HCT116 (cell line): ENCODE results near the gene MAP2K2. TPM values are rescaled to one million over a fixed set of nuclear protein-coding genes. Genes with fewer than 3 reads are reported as not detected.

Experiments
- ATAC-seq: fragments of 200-7000 bp; cut with Tn5 transposase; 2 replicates; pipeline ENCODE4 v1.9.1; 2020; ENCODE audit warnings: mild to moderate bottlenecking, moderate library complexity
- BruUV-seq: library from RNA; stranded (reverse); fragments of 400-500 nt; replicated peaks from 2 replicates; lab custom pipeline; 2021; lab: Mats Ljungman, UMichigan
- CTCF ChIA-PET: fragments of 300-600 bp; sonication (Branson Sonifier 250); formaldehyde crosslinking; loops from one replicate; lab custom pipeline; 2021; ENCODE audit warnings: antibody characterized with exemption; lab: Charles Lee
- POLR2A ChIA-PET: fragments of 300-600, 350-600 bp; sonication (Branson Sonifier 250); formaldehyde crosslinking; loops from one replicate; lab custom pipeline; 2021; ENCODE audit warnings: antibody characterized with exemption; lab: Charles Lee
- RAD21 ChIA-PET, 2 experiments: fragments of 300-600 bp; sonication (Branson Sonifier 250); formaldehyde crosslinking; loops; one replicate each; lab custom pipeline; 2023; ENCODE audit warnings: low total read pairs in 2 of 2; ENCODE audit not compliant: uncharacterized antibody in 2 of 2, unreplicated experiment in 2 of 2, low non-redundant PET in 1 of 2; lab: Charles Lee
- DNase-seq: peaks from one replicate; pipeline ENCODE4 v3.0.0-alpha.2; 2010; ENCODE audit warnings: low read depth, low spot score
- H2AFZ ChIP-seq: fragments of 200-600 bp; shearing (Covaris generic), sonication (generic); 2 replicates; pipeline ENCODE4 v1.6.1; 2017; ENCODE audit warnings: low read depth, mixed run types, mixed read lengths, antibody characterized with exemption, low read length; ENCODE audit not compliant: poor library complexity, severe bottlenecking
- H3K27ac ChIP-seq: 2 replicates; pipeline ENCODE4 v1.5.1; 2012; ENCODE audit warnings: low read depth, low read length
- H3K27me3 ChIP-seq: fragments of 200-600 bp; sonication (generic); 2 replicates; pipeline ENCODE4 v1.6.1; 2016; ENCODE audit warnings: mixed run types, low read length, mixed read lengths; ENCODE audit not compliant: insufficient read depth
- H3K36me3 ChIP-seq, 2 experiments: fragments of 200-500 bp in 1 of 2; fragments of 200-600 bp in 1 of 2; sonication (Bioruptor generic) in 1 of 2; sonication (generic) in 1 of 2; 2 replicates each; pipeline versions ENCODE4 v1.5.1 to v1.6.1; 2014 to 2016; ENCODE audit warnings: low read length in 2 of 2, inconsistent platforms in 1 of 2, mixed read lengths in 1 of 2, mixed run types in 1 of 2; ENCODE audit not compliant: insufficient read depth in 2 of 2, control insufficient read depth in 1 of 2
- H3K4me1 ChIP-seq, 2 experiments: fragments of 200-600 bp in 1 of 2; sonication (generic) in 1 of 2; 2 replicates each; pipeline versions ENCODE4 v1.5.1 to v1.6.1; 2012 to 2017; ENCODE audit warnings: low read length in 2 of 2, inconsistent platforms in 1 of 2, mild to moderate bottlenecking in 1 of 2, mixed read lengths in 1 of 2, mixed run types in 1 of 2, moderate library complexity in 1 of 2; ENCODE audit not compliant: insufficient read depth in 2 of 2, control insufficient read depth in 1 of 2
- H3K4me2 ChIP-seq: fragments of 200-600 bp; sonication (generic); 2 replicates; pipeline ENCODE4 v1.6.1; 2017; ENCODE audit warnings: mixed run types, low read length, mixed read lengths
- H3K4me3 ChIP-seq, 2 experiments: fragments of 200-600 bp in 1 of 2; sonication (generic) in 1 of 2; replicated peaks in 1 of 2; 2 replicates each; pipeline ENCODE4 v1.5.1; 2011 to 2016; ENCODE audit warnings: low read length in 2 of 2, control low read depth in 1 of 2, low read depth in 1 of 2, mild to moderate bottlenecking in 1 of 2, mixed read lengths in 1 of 2, mixed run types in 1 of 2
- H3K79me2 ChIP-seq: fragments of 200-600 bp; sonication (generic); 2 replicates; pipeline ENCODE4 v1.6.1; 2017; ENCODE audit warnings: mild to moderate bottlenecking, mixed run types, low read length, moderate library complexity, mixed read lengths; ENCODE audit not compliant: insufficient read depth
- H3K9ac ChIP-seq: fragments of 200-600 bp; sonication (generic); 2 replicates; pipeline ENCODE4 v1.6.1; 2016; ENCODE audit warnings: low read length, mixed read lengths
- H3K9me2 ChIP-seq: fragments of 200-600 bp; sonication (generic), shearing (Covaris generic); 2 replicates; pipeline ENCODE4 v1.6.1; 2017; ENCODE audit warnings: mixed run types, mild to moderate bottlenecking, moderate library complexity; ENCODE audit not compliant: insufficient read depth
- H3K9me3 ChIP-seq, 2 experiments: fragments of 200-500 bp in 1 of 2; fragments of 200-600 bp in 1 of 2; sonication (Bioruptor generic) in 1 of 2; sonication (generic) in 1 of 2; 2 replicates each; pipeline ENCODE4 v1.6.1; 2014 to 2017; ENCODE audit warnings: low read length in 2 of 2, mixed read lengths in 2 of 2, inconsistent platforms in 1 of 2, low read depth in 1 of 2, mild to moderate bottlenecking in 1 of 2, mixed run types in 1 of 2, moderate library complexity in 1 of 2; ENCODE audit not compliant: control insufficient read depth in 1 of 2, insufficient read depth in 1 of 2
- H4K20me1 ChIP-seq: fragments of 200-600 bp; sonication (generic), shearing (Covaris generic); 2 replicates; pipeline ENCODE4 v1.6.1; 2017; ENCODE audit warnings: mixed run types, mild to moderate bottlenecking, moderate library complexity; ENCODE audit not compliant: insufficient read depth
- CBX3 ChIP-seq: IDR thresholded peaks from 2 replicates; pipeline ENCODE4 v1.6.1; 2012; ENCODE audit warnings: low read depth
- CEBPB ChIP-seq: IDR thresholded peaks from 2 replicates; pipeline ENCODE4 v1.6.1; 2012; ENCODE audit warnings: low read depth
- CTCF ChIP-seq, 3 experiments: fragments of 200-600 bp in 1 of 3; sonication (generic) in 1 of 3; IDR thresholded peaks in 2 of 3; conservative IDR thresholded peaks in 1 of 3; 2 replicates each; pipeline ENCODE4 v1.5.1; 2012 to 2017; ENCODE audit warnings: low read depth in 2 of 3, low read length in 2 of 3, antibody characterized with exemption in 1 of 3, borderline replicate concordance in 1 of 3, control low read depth in 1 of 3, mild to moderate bottlenecking in 1 of 3, mixed read lengths in 1 of 3, mixed run types in 1 of 3, moderate library complexity in 1 of 3; ENCODE audit not compliant: insufficient read depth in 1 of 3
- EGR1 ChIP-seq: IDR thresholded peaks from 2 replicates; pipeline ENCODE4 v1.6.1; 2012; ENCODE audit warnings: low read depth
- ELF1 ChIP-seq: IDR thresholded peaks from 2 replicates; pipeline ENCODE4 v1.6.1; 2012; ENCODE audit warnings: low read depth, borderline replicate concordance
- EZH2 ChIP-seq: fragments of 200-600 bp; sonication (generic); IDR thresholded peaks from 2 replicates; pipeline ENCODE4 v1.6.1; 2017; ENCODE audit warnings: antibody characterized with exemption, mixed run types
- EZH2phosphoT487 ChIP-seq: fragments of 200-600 bp; IDR thresholded peaks from 2 replicates; pipeline ENCODE4 v1.6.1; 2018; ENCODE audit warnings: antibody characterized with exemption, borderline replicate concordance
- FOSL1 ChIP-seq: IDR thresholded peaks from 2 replicates; pipeline ENCODE4 v1.6.1; 2012; ENCODE audit warnings: low read depth
- JUND ChIP-seq: IDR thresholded peaks from 2 replicates; pipeline ENCODE4 v1.6.1; 2012
- MAX ChIP-seq: IDR thresholded peaks from 2 replicates; pipeline ENCODE4 v1.6.1; 2012
- POLR2A ChIP-seq: IDR thresholded peaks from 2 replicates; pipeline ENCODE4 v1.7.0; 2011; ENCODE audit warnings: borderline replicate concordance; ENCODE audit not compliant: insufficient read depth, insufficient read length; ENCODE audit errors: extremely low read depth
- POLR2AphosphoS5 ChIP-seq: IDR thresholded peaks from 2 replicates; pipeline ENCODE4 v1.6.1; 2011; ENCODE audit warnings: mild to moderate bottlenecking, low read depth, low read length, moderate library complexity
- RAD21 ChIP-seq: IDR thresholded peaks from 2 replicates; pipeline ENCODE4 v1.6.1; 2012; ENCODE audit warnings: low read depth, mild to moderate bottlenecking
- REST ChIP-seq: IDR thresholded peaks from 2 replicates; pipeline ENCODE4 v1.6.1; 2012; ENCODE audit warnings: low read depth
- SIN3A ChIP-seq: IDR thresholded peaks from 2 replicates; pipeline ENCODE4 v1.6.1; 2012; ENCODE audit warnings: low read depth
- SP1 ChIP-seq: IDR thresholded peaks from 2 replicates; pipeline ENCODE4 v1.6.1; 2012; ENCODE audit warnings: low read depth
- TCF7L2 ChIP-seq: IDR thresholded peaks from 2 replicates; pipeline ENCODE4 v1.7.0; 2011; ENCODE audit warnings: borderline replicate concordance, inconsistent platforms; ENCODE audit not compliant: insufficient read depth, insufficient read length; ENCODE audit errors: extremely low read depth
- YY1 ChIP-seq: IDR thresholded peaks from 2 replicates; pipeline ENCODE4 v1.6.1; 2011; ENCODE audit warnings: low read length, low read depth, moderate library complexity, mild to moderate bottlenecking; ENCODE audit not compliant: insufficient replicate concordance; ENCODE audit errors: extremely low read depth
- ZBTB33 ChIP-seq: IDR thresholded peaks from 2 replicates; pipeline ENCODE4 v1.6.1; 2011; ENCODE audit warnings: mild to moderate bottlenecking, low read length, moderate library complexity; ENCODE audit not compliant: insufficient replicate concordance; ENCODE audit errors: extremely low read depth
- ZFX ChIP-seq: fragments of 450-650 bp; IDR thresholded peaks from 2 replicates; pipeline ENCODE4 v1.6.1; 2017
- intact Hi-C: fragments of 100-400 bp; cut with micrococcal nuclease; formaldehyde crosslinking; loops from 2 replicates; pipeline ENCODE4 v1.10.0; 2022
- total RNA-seq: library from RNA; stranded (reverse); gene quantifications from one replicate; pipeline ENCODE4 v1.2.1, GENCODE V29; 2021; ENCODE audit not compliant: unreplicated experiment

Gene MAP2K2
- total RNA-seq, 1 experiment from 2014 or later = 186 TPM

GRCh38 chr19:4098493-4098892 is 25.4 kb downstream of the MAP2K2 start:
- ATAC-seq (no peak), DNase-seq (no peak)
- no peak overlapping the region for H2AFZ ChIP-seq
- BruUV-seq = no TSS peak
- RAD21 ChIA-PET = no interaction called here
- H3K4me1 ChIP-seq = peaks cover 0 to 7% of the 10 kb centered on the region in 2 experiments; a peak in 3 of 4 replicates
- H3K9me2 ChIP-seq = no peaks in the 10 kb centered on the region
- H3K9me3 ChIP-seq = no peaks in the 10 kb centered on the region
- intact Hi-C loops = no loop called here
- no peaks in the 10 kb centered on the region for H3K27me3 ChIP-seq
- no peak overlapping the region for H3K4me3 ChIP-seq
- CTCF ChIA-PET = no interaction called here
- H3K36me3 ChIP-seq = peaks cover 14 to 20% of the 10 kb centered on the region in 2 experiments
- TF ChIP-seq POLR2A (no peak), EZH2phosphoT487 (no peak), YY1 (no peak), POLR2AphosphoS5 (no peak), REST (no peak), SP1 (no peak), ZFX (no peak), CTCF (IDR thresholded peaks at IDR 0.05 in 2 of 3, conservative IDR thresholded peaks at IDR 0.05 in 1 of 3; ENCODE audit: borderline replicate concordance in 1 of 3, insufficient read depth in 1 of 3, low read depth in 2 of 3, low read length in 2 of 3) (no peak), RAD21 (no peak), FOSL1 (no peak), ELF1 (no peak), ZBTB33 (no peak), SIN3A (no peak), TCF7L2 (no peak), MAX (no peak), CEBPB (no peak), EGR1 (no peak), JUND (no peak), CBX3 (no peak), EZH2 (no peak)
- H3K79me2 ChIP-seq = no peaks in the 10 kb centered on the region
- H4K20me1 ChIP-seq = no peaks in the 10 kb centered on the region
- POLR2A ChIA-PET = no interaction called here
- no peak overlapping the region for H3K27ac ChIP-seq
- no peak overlapping the region for H3K4me2 ChIP-seq
- no peak overlapping the region for H3K9ac ChIP-seq
